GM12878 (cell line): ENCODE measurements around the gene NRG3. TPM values are rescaled to one million over a fixed set of nuclear protein-coding genes. Genes with fewer than 3 reads are reported as not detected.

Experiments
- ATAC-seq: fragments of 200-7000 bp; cut with Tn5 transposase; 3 replicates; pipeline ENCODE4 v1.9.1; 2020; ENCODE audit warnings: mild to moderate bottlenecking, moderate library complexity
- BruUV-seq: library from RNA; stranded (reverse); fragments of 400-500 nt; replicated peaks from 2 replicates; lab custom pipeline; 2021; lab: Mats Ljungman, UMichigan
- CTCF ChIA-PET: fragments of 300-600 bp; sonication (Branson Sonifier 250); formaldehyde crosslinking; extraction: SDS; loops from one replicate; lab custom pipeline; 2021; ENCODE audit warnings: inconsistent platforms; lab: Yijun Ruan, JAX
- POLR2A ChIA-PET: fragments of 350-600 bp; formaldehyde crosslinking; extraction: SDS; loops from one replicate; lab custom pipeline; 2021; ENCODE audit warnings: inconsistent platforms; lab: Charles Lee
- RAD21 ChIA-PET: fragments of 300-600 bp; sonication (Branson Sonifier 250); formaldehyde crosslinking; loops from one replicate; lab custom pipeline; 2023; ENCODE audit warnings: antibody characterized with exemption; ENCODE audit not compliant: unreplicated experiment; lab: Charles Lee
- SMC1A ChIA-PET: fragments of 300-600 bp; sonication (Branson Sonifier 250); formaldehyde crosslinking; loops from one replicate; lab custom pipeline; 2023; ENCODE audit not compliant: unreplicated experiment, uncharacterized antibody; lab: Charles Lee
- DNase-seq: peaks from one replicate; pipeline ENCODE4 v3.0.0-alpha.2; 2011; ENCODE audit warnings: low read depth, low spot score
- FAIRE-seq: peaks from 3 replicates; lab custom pipeline; 2011; peaks lifted over from hg19 to GRCh38; lab: Jason Lieb, UNC
- H2AFZ ChIP-seq: 2 replicates; pipeline ENCODE4 v1.6.0; 2011; ENCODE audit warnings: low read depth, low read length, control low read depth; ENCODE audit not compliant: control insufficient read depth
- H3K27ac ChIP-seq: 2 replicates; pipeline ENCODE4 v1.5.1; 2011; ENCODE audit warnings: control low read depth; ENCODE audit not compliant: control insufficient read depth, insufficient read depth
- H3K27me3 ChIP-seq, 2 experiments: replicated peaks in 1 of 2; 2 replicates each; pipeline versions ENCODE4 v1.6.0 to v1.6.1; 2011; ENCODE audit warnings: low read length in 1 of 2; ENCODE audit not compliant: control insufficient read depth in 2 of 2, insufficient read depth in 2 of 2
- H3K36me3 ChIP-seq, 2 experiments: 2 replicates each; pipeline ENCODE4 v1.5.1; 2011; ENCODE audit warnings: low read length in 1 of 2; ENCODE audit not compliant: control insufficient read depth in 2 of 2, insufficient read depth in 2 of 2
- H3K4me1 ChIP-seq: 2 replicates; pipeline ENCODE4 v1.6.1; 2011; ENCODE audit warnings: mild to moderate bottlenecking, low read length, moderate library complexity, mixed read lengths; ENCODE audit not compliant: control insufficient read depth, insufficient read depth
- H3K4me2 ChIP-seq: 2 replicates; pipeline ENCODE4 v1.6.0; 2011; ENCODE audit warnings: control low read depth; ENCODE audit not compliant: control insufficient read depth, insufficient read depth
- H3K4me3 ChIP-seq: fragments of 200-600 bp; sonication (generic); 2 replicates; pipeline ENCODE4 v1.5.1; 2016
- H3K79me2 ChIP-seq: 2 replicates; pipeline ENCODE4 v1.6.0; 2011; ENCODE audit warnings: low read length; ENCODE audit not compliant: control insufficient read depth, insufficient read depth
- H3K9ac ChIP-seq: 2 replicates; pipeline ENCODE4 v1.8.0; 2011; ENCODE audit warnings: low read length, control low read depth, mixed read lengths; ENCODE audit not compliant: control insufficient read depth, insufficient read depth
- H3K9me3 ChIP-seq: replicated peaks from 3 replicates; pipeline ENCODE4 v1.5.1; 2011; ENCODE audit warnings: mild to moderate bottlenecking, low read length; ENCODE audit not compliant: control insufficient read depth, insufficient read depth
- H4K20me1 ChIP-seq: 2 replicates; pipeline ENCODE4 v1.6.0; 2011; ENCODE audit not compliant: control insufficient read depth, insufficient read depth
- ASH2L ChIP-seq: fragments of 300-600, 200-600 bp; sonication (generic); IDR thresholded peaks from 2 replicates; pipeline ENCODE4 v1.6.1; 2017; ENCODE audit warnings: low read depth, mild to moderate bottlenecking, borderline replicate concordance
- CHD4 ChIP-seq: fragments of 200-600 bp; sonication (generic); IDR thresholded peaks from 2 replicates; pipeline ENCODE4 v1.6.1; 2016; ENCODE audit warnings: mild to moderate bottlenecking
- ELK1 ChIP-seq: IDR thresholded peaks from 2 replicates; pipeline ENCODE4 v1.6.1; 2012; ENCODE audit warnings: low read depth, low read length, improper control_type of control experiment
- GABPA ChIP-seq: IDR thresholded peaks from 2 replicates; pipeline ENCODE4 v1.6.1; 2014; ENCODE audit warnings: antibody characterized with exemption, low read depth, mild to moderate bottlenecking, inconsistent platforms
- LARP7 ChIP-seq: fragments of 450-650 bp; IDR thresholded peaks from 2 replicates; pipeline ENCODE4 v1.6.1; 2017; ENCODE audit warnings: mild to moderate bottlenecking
- STAT3 ChIP-seq: IDR thresholded peaks from 2 replicates; pipeline ENCODE4 v1.6.1; 2011; ENCODE audit warnings: low read depth, low read length, improper control_type of control experiment
- SUZ12 ChIP-seq: fragments of 200-600 bp; sonication (generic); IDR thresholded peaks from one replicate; pipeline ENCODE4 v1.6.1; 2018; ENCODE audit warnings: antibody characterized with exemption, mild to moderate bottlenecking; ENCODE audit not compliant: unreplicated experiment
- WRNIP1 ChIP-seq: IDR thresholded peaks from 2 replicates; pipeline ENCODE4 v1.6.1; 2011; ENCODE audit warnings: low read depth, low read length, improper control_type of control experiment, borderline replicate concordance
- ZNF384 ChIP-seq: IDR thresholded peaks from 2 replicates; pipeline ENCODE4 v1.6.1; 2012; ENCODE audit warnings: low read depth, mild to moderate bottlenecking, low read length, improper control_type of control experiment, borderline replicate concordance
- ZSCAN29 ChIP-seq: fragments of 450-650 bp; IDR thresholded peaks from 2 replicates; pipeline ENCODE4 v1.6.1; 2017; ENCODE audit warnings: mild to moderate bottlenecking, moderate library complexity
- WGBS: methylation state at CpG from one replicate; pipeline ENCODE4 v1.1.6; 2016; ENCODE audit warnings: low lambda C conversion rate; ENCODE audit not compliant: insufficient replicate concordance, insufficient coverage; ENCODE audit errors: missing lambda C conversion rate; 5-methylcytosine and 5-hydroxymethylcytosine counted together
- in situ Hi-C: fragments of 300-500 bp; cut with MboI; formaldehyde crosslinking; loops from 9 replicates; pipeline ENCODE4 v1.14.3; 2018; ENCODE audit warnings: mixed read lengths
- intact Hi-C: fragments of 100-400 bp; cut with micrococcal nuclease; formaldehyde crosslinking; loops from one replicate; pipeline ENCODE4 v1.14.2; 2022; ENCODE audit not compliant: unreplicated experiment
- polyA plus RNA-seq, 11 experiments: library from polyadenylated mRNA; depleted of rRNA in 4 of 11; unstranded in 6 of 11; stranded (reverse) in 5 of 11; fragments of >200 nt; fragmentation: Nextera tagmentation in 4 of 11; fragmentation: Illumina TruSeq in 1 of 11; extraction: Ambion mirVana in 4 of 11; extraction: Trizol in 1 of 11; gene quantifications; 1 replicate in 1 of 11; 2 replicates in 10 of 11; pipeline versions ENCODE4 v1.2.1 to v1.2.3, GENCODE V29; 2011 to 2016; ENCODE audit warnings: inconsistent platforms in 2 of 11, missing spikeins in 2 of 11, low read depth in 1 of 11
- total RNA-seq, 4 experiments: library from RNA; depleted of rRNA in 3 of 4; stranded (reverse); fragments of >200 nt in 3 of 4; fragmentation: Illumina TruSeq in 1 of 4; extraction: Trizol in 1 of 4; gene quantifications; 2 replicates each; pipeline versions ENCODE4 v1.2.1 to v1.2.3, GENCODE V29; 2013 to 2021

NRG3 gene
- total and polyA plus RNA-seq, 10 of the 15 experiments (the other 5 are each of a cell fraction or from before 2014, with no cell fraction given): 0.03 to 0.41 (median 0.17) TPM; not detected in 3

- in situ Hi-C loops (no loop called here), intact Hi-C loops (no loop called here)
- H4K20me1 ChIP-seq: no peaks in the 10 kb centered on the region
- TF ChIP-seq ZNF384 (no peak), CHD4 (no peak), ELK1 (no peak), SUZ12 (no peak), ASH2L (no peak), STAT3 (no peak), GABPA (no peak), WRNIP1 (no peak), LARP7 (no peak), ZSCAN29 (no peak)
- CTCF ChIA-PET: interaction anchor here (1.4 to 6.1 kb wide), 7 partner anchors 9 to 905 kb away, joined by 3 to 119 read pairs (median 4); no protein-coding TSS in a partner anchor
- BruUV-seq: no TSS peak
- ATAC-seq: no peak
- H3K9ac ChIP-seq: no peak overlapping the region
- no peak for DNase-seq
- H3K79me2 ChIP-seq: no peaks in the 10 kb centered on the region
- no peaks in the 10 kb centered on the region for H3K9me3 ChIP-seq
- H3K4me2 ChIP-seq: no peak overlapping the region
- no peak overlapping the region for H2AFZ ChIP-seq
- WGBS: 42% methylated on average over 2 of the region's 2 CpGs
- H3K4me3 ChIP-seq: no peak overlapping the region
- no peaks in the 10 kb centered on the region for H3K4me1 ChIP-seq
- RAD21 ChIA-PET: interaction anchor here (1.2 to 3.7 kb wide), 4 partner anchors 9 to 171 kb away, joined by 3 to 24 read pairs (median 4); no protein-coding TSS in a partner anchor
- no peaks in the 10 kb centered on the region for H3K27me3 ChIP-seq
- no peaks in the 10 kb centered on the region for H3K36me3 ChIP-seq
- no peak overlapping the region for H3K27ac ChIP-seq
- no peak for FAIRE-seq
- POLR2A ChIA-PET: interaction anchor here (0.9 kb wide), 1 partner anchor 12 kb away, joined by 3 read pairs; no protein-coding TSS in a partner anchor
- SMC1A ChIA-PET: interaction anchor here (1.2 to 6.2 kb wide), 7 partner anchors 8 to 172 kb away, joined by 3 to 126 read pairs (median 5); no protein-coding TSS in a partner anchor
These were observed 1091.1 kb downstream of the NRG3 start for GRCh38 chr10:82966130-82966529.
